HUES6 (cell line): ENCODE measurements around the gene VDR.
A peak's percentile ranks its signal among the peaks of the same experiment; 100 is the strongest.
"Not testable (repeated sequence)": the region's sequence is repeated elsewhere in the genome, so short reads cannot be mapped to it uniquely, and the experiment has no call there.

Experiments used
- H3K27ac ChIP-seq: 2 replicates; pipeline ENCODE4 v1.7.0; 2013; ENCODE audit warnings: low read depth, mild to moderate bottlenecking, low read length, inconsistent platforms
- H3K27me3 ChIP-seq: 2 replicates; pipeline ENCODE4 v1.6.1; 2013; ENCODE audit warnings: low read length; ENCODE audit not compliant: control insufficient read depth, insufficient read depth
- H3K36me3 ChIP-seq: 2 replicates; pipeline ENCODE4 v1.6.1; 2013; ENCODE audit warnings: low read length; ENCODE audit not compliant: control insufficient read depth, insufficient read depth
- H3K4me1 ChIP-seq: 2 replicates; pipeline ENCODE4 v1.6.1; 2013; ENCODE audit warnings: low read length; ENCODE audit not compliant: control insufficient read depth, insufficient read depth
- H3K4me3 ChIP-seq: 2 replicates; pipeline ENCODE4 v1.5.1; 2013; ENCODE audit warnings: low read depth, low read length
- H3K9ac ChIP-seq: one replicate; pipeline ENCODE4 v1.6.1; 2013; ENCODE audit warnings: mild to moderate bottlenecking, low read length
- H3K9me3 ChIP-seq: 2 replicates; pipeline ENCODE4 v1.6.1; 2013; ENCODE audit warnings: low read depth, low read length; ENCODE audit not compliant: control insufficient read depth, insufficient read depth

The VDR gene

GRCh38 chr12:47816403-47817271 is 88.2 kb downstream of the VDR start:
- H3K27ac ChIP-seq, result peak overlapping the region; percentile 48
- peaks cover 70% of the 10 kb centered on the region for H3K4me1 ChIP-seq
- H3K9ac ChIP-seq, result peak overlapping the region; percentile 47
- no peaks in the 10 kb centered on the region for H3K27me3 ChIP-seq
- no peaks in the 10 kb centered on the region for H3K9me3 ChIP-seq
- peak overlapping the region; percentile 21; the same call in 1 of the 2 replicates for H3K4me3 ChIP-seq
- H3K36me3 ChIP-seq, result peaks cover 9% of the 10 kb centered on the region; the same call in 1 of the 2 replicates

DNA sequence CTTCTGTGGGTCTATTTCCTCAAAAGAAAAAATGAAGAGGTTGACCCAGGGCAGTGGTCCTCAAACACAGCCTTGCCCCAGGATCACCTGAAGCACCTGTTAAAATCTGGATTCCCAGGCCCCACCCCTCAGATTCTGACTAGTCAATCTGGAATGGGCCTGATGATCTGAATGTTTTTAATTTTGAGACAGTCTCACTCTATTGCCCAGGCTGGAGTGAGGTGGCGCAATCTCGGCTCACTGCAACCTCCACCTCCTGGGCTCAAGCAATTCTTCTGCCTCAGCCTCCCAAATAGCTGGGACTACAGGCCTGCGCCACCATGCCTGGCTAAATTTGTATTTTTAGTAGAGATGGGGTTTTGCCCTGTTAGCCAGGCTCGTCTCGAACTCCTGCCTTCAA is 89.3 kb downstream of the VDR start:
- H3K27ac ChIP-seq, H3K4me3 ChIP-seq, H3K27me3 ChIP-seq, H3K36me3 ChIP-seq, H3K9me3 ChIP-seq, H3K9ac ChIP-seq: not testable (repeated sequence)
- H3K4me1 ChIP-seq, result peaks cover 72% of the 10 kb centered on the region

DNA sequence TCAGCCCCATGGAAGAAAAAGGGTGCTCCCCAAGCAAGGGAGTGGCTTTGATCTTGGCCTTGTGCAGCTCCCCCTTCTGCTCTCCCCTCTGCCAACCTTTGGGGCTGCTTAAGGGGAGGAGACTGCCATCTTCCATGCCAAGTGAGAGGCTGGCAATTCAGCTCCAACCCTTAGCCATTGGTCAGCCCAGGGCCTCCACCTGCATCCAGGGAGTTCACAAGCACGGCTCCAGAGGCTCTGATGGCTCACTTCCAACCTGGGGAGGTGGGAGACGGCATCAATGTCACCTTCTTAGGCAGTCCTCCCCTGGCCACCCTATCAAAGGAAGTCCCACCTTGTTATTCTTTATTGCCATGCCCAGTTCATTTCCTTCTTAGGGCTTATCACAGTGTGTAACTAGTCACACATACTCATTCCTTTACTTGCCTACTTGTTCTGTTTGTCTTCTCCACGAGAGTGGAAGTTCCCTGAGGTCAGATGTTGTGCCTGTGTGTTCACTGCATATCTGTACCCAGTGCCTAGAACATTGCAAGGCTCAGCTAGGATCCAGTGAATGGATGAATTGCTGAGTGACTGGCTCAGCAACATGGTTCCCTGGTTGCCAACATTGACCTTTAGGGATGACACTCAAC is 90.1 kb downstream of the VDR start:
- Histone ChIP-seq H3K27me3 (no peaks in the 10 kb centered on the region), H3K27ac (no peak overlapping the region; the same call in 1 of the 2 replicates), H3K4me3 (no peak overlapping the region), H3K4me1 (peaks cover 79% of the 10 kb centered on the region), H3K9ac (peak overlapping the region; percentile 30), H3K9me3 (no peaks in the 10 kb centered on the region), H3K36me3 (peaks cover 9% of the 10 kb centered on the region; the same call in 1 of the 2 replicates)

- Histone ChIP-seq H3K9me3 (no peaks in the 10 kb centered on the region), H3K27ac (peak overlapping the region; percentile 81; the same call in 1 of the 2 replicates), H3K4me3 (peak overlapping the region; percentile 41), H3K27me3 (no peaks in the 10 kb centered on the region), H3K9ac (peak overlapping the region; percentile 72), H3K36me3 (peaks cover 9% of the 10 kb centered on the region; the same call in 1 of the 2 replicates), H3K4me1 (peaks cover 82% of the 10 kb centered on the region)
These were observed 91.1 kb downstream of the VDR start for GRCh38 chr12:47813511-47814196.

DNA sequence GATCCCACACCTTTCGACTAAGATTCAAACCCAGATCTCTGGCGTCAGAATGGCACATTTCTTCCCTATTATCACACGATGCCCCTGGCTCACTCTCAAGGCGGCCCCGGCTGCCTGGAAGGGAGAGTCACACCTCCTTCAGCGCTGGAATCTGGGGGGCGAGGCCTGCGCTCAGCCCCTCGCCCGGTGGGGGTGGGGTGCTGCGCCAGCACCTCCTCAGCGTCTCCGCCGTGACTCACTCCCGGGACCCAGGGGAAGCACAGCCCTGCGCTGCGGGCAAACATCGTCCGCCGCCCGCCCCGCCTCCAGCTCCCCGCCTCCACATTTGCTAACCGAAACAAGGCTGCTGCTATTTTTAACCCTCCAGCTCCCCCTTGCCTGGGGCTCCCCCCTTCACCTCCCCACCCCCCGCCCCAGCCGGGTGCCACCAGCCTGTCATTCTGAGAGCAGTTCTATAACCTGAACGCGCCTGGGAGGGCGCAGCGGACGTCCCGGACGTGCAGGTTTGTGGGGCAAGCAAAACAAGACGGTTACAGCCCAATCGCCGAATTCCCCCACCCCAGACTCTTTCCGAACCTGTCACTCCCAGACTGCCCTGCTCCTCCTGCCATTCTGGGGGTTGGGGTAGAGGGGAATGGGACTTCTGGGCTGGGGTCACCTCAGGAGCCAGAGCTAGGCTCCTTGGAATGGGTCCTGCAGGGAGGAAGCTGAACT is 91.8 kb downstream of the VDR start:
- H3K27me3 ChIP-seq, result no peaks in the 10 kb centered on the region
- peak overlapping the region; percentile 72 for H3K9ac ChIP-seq
- peaks cover 9% of the 10 kb centered on the region; the same call in 1 of the 2 replicates for H3K36me3 ChIP-seq
- no peaks in the 10 kb centered on the region for H3K9me3 ChIP-seq
- H3K4me3 ChIP-seq, result peak overlapping the region; percentile 41
- H3K27ac ChIP-seq, result peak overlapping the region; percentile 81; the same call in 1 of the 2 replicates
- H3K4me1 ChIP-seq, result peaks cover 82% of the 10 kb centered on the region

DNA sequence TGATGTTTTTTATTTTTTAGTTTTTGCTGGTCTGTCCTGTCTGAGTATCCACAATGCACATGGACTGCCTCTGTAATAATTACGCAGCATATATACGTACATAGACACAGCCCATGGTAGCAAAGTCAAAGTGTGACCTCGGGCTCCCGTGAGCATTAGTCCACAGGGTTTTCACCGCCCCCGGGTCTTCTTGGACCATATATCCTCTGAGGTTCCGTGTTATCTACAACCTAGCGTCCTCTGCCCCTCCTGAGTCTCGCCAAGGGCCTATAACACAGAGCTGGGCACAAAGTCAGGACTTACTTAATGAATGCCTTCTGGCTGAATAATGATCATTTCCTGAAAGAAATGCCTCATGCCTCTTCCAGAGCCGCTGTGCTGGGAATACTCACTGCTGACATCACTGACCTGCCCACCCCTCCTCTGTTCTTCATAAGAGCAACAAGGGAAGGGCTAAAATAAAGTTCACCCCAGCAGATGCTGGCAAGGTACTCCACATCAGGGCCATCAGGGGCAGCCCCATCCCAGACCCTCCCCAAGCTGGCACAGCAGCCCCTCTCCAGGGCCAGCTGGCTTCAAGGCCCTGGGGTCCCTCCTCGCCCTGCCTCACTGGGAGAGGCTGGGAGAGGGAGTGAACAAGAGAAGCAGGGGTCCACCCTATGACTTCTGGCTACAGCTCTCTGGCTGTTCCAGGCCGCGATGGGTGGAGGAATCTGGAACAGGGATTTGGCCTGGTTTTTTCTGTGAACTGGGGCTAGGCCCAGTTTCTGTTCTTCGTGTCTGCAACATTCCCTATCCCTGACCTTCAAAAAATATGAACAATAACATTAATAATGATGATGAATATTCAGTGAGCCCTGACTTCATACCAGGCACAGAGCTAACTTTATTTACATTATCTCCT is 93.0 kb downstream of the VDR start:
- Histone ChIP-seq H3K36me3 (peaks cover 9% of the 10 kb centered on the region; the same call in 1 of the 2 replicates), H3K9ac (peak overlapping the region; percentile 54), H3K27me3 (no peaks in the 10 kb centered on the region), H3K4me1 (peaks cover 82% of the 10 kb centered on the region), H3K27ac (peak overlapping the region; percentile 16; the same call in 1 of the 2 replicates), H3K9me3 (no peaks in the 10 kb centered on the region), H3K4me3 (peak overlapping the region; percentile 41)

DNA sequence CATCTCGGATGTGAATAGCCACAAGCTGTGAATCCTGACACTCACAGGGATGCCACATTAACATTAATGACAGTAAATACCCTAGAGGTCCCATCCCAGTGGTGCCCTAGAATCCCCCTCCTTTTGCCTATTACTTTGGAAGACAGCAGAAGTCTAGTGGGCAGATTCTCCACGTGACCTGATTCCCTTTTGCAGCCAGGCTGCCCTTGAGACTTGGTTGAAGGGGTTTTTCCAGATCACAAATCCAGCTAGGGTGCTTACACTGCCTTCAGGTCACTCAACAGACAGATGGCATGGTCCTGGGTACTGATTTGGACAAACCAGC is 93.8 kb downstream of the VDR start:
- Histone ChIP-seq H3K4me3 (no peak overlapping the region), H3K4me1 (peaks cover 76% of the 10 kb centered on the region), H3K27me3 (no peaks in the 10 kb centered on the region), H3K9ac (no peak overlapping the region), H3K36me3 (peaks cover 9% of the 10 kb centered on the region; the same call in 1 of the 2 replicates), H3K9me3 (no peaks in the 10 kb centered on the region), H3K27ac (no peak overlapping the region)

GRCh38 chr12:47809518-47809917 is 95.3 kb downstream of the VDR start:
- H3K9ac ChIP-seq, H3K9me3 ChIP-seq, H3K27me3 ChIP-seq, H3K27ac ChIP-seq, H3K4me3 ChIP-seq, H3K36me3 ChIP-seq: not testable (repeated sequence)
- peaks cover 68% of the 10 kb centered on the region for H3K4me1 ChIP-seq

- Histone ChIP-seq H3K9me3 (no peaks in the 10 kb centered on the region), H3K4me3 (no peak overlapping the region), H3K9ac (no peak overlapping the region), H3K4me1 (peaks cover 64% of the 10 kb centered on the region), H3K27me3 (no peaks in the 10 kb centered on the region), H3K36me3 (peaks cover 15% of the 10 kb centered on the region; the same call in 1 of the 2 replicates), H3K27ac (no peak overlapping the region; the same call in 1 of the 2 replicates)
These were observed 96.0 kb downstream of the VDR start for GRCh38 chr12:47808574-47809365.
